HepG2 (cell line): Measurements from ENCODE around the gene MCOLN1. TPM values are rescaled to one million over a fixed set of nuclear protein-coding genes. Genes with fewer than 3 reads are reported as not detected.

ENCODE experiments used
- ATAC-seq: fragments of 200-7000 bp; cut with Tn5 transposase; 3 replicates; pipeline ENCODE4 v1.9.1; 2020; ENCODE audit warnings: mild to moderate bottlenecking, moderate library complexity
- BruUV-seq: library from RNA; stranded (reverse); fragments of 400-500 nt; replicated peaks from 2 replicates; lab custom pipeline; 2021; lab: Mats Ljungman, UMichigan
- CTCF ChIA-PET: fragments of 300-600 bp; formaldehyde crosslinking; extraction: SDS; loops from one replicate; lab custom pipeline; 2021; ENCODE audit warnings: low total read pairs, inconsistent platforms, low intra/inter-chr PET ratio; lab: Yijun Ruan, JAX
- POLR2A ChIA-PET: fragments of 350-600 bp; sonication (Branson Sonifier 250); formaldehyde crosslinking; loops from one replicate; lab custom pipeline; 2020; ENCODE audit warnings: antibody characterized with exemption, inconsistent platforms; lab: Yijun Ruan, JAX
- DNase-seq: peaks from one replicate; pipeline ENCODE4 v3.0.0-alpha.2; 2015; ENCODE audit warnings: low spot score
- FAIRE-seq: peaks from 3 replicates; lab custom pipeline; 2011; peaks lifted over from hg19 to GRCh38; lab: Jason Lieb, UNC
- H2AFZ ChIP-seq: one replicate; pipeline ENCODE4 v1.6.1; 2011; ENCODE audit warnings: low read length, inconsistent platforms
- H3K27ac ChIP-seq: fragments of 300-600 bp; 3 replicates; pipeline ENCODE4 v1.8.0; 2011; ENCODE audit warnings: mixed run types, mild to moderate bottlenecking, mixed read lengths, low read length, inconsistent platforms; ENCODE audit not compliant: insufficient read depth; ENCODE audit errors: extremely low read length
- H3K27me3 ChIP-seq, 2 experiments: fragments of 200-600 bp in 1 of 2; 2 replicates in 1 of 2; 3 replicates in 1 of 2; pipeline versions ENCODE4 v1.6.0 to v1.8.0; 2011; ENCODE audit warnings: low read length in 2 of 2, mild to moderate bottlenecking in 2 of 2, moderate library complexity in 2 of 2, inconsistent platforms in 1 of 2; ENCODE audit not compliant: insufficient read depth in 2 of 2, control insufficient read depth in 1 of 2
- H3K36me3 ChIP-seq, 2 experiments: fragments of 200-600 bp in 1 of 2; replicated peaks in 1 of 2; 2 replicates in 1 of 2; 3 replicates in 1 of 2; pipeline versions ENCODE4 v1.5.1 to v1.8.0; 2011; ENCODE audit warnings: low read length in 2 of 2, inconsistent platforms in 1 of 2; ENCODE audit not compliant: insufficient read depth in 2 of 2, control insufficient read depth in 1 of 2
- H3K4me1 ChIP-seq: 2 replicates; pipeline ENCODE4 v1.5.1; 2012; ENCODE audit warnings: low read length, inconsistent platforms; ENCODE audit not compliant: insufficient read depth
- H3K4me2 ChIP-seq: 2 replicates; pipeline ENCODE4 v1.6.0; 2011; ENCODE audit warnings: low read depth, low read length, inconsistent platforms
- H3K4me3 ChIP-seq, 3 experiments: fragments of 200-600 bp in 1 of 3; sonication (generic), shearing (Covaris generic) in 1 of 3; replicated peaks in 1 of 3; 2 replicates each; pipeline ENCODE4 v1.5.1; 2011 to 2016; ENCODE audit warnings: low read length in 3 of 3, inconsistent platforms in 2 of 3, low read depth in 2 of 3, mild to moderate bottlenecking in 2 of 3, control low read depth in 1 of 3, mixed read lengths in 1 of 3; ENCODE audit not compliant: insufficient read depth in 1 of 3
- H3K79me2 ChIP-seq: one replicate; pipeline ENCODE4 v1.6.1; 2011; ENCODE audit warnings: low read length, inconsistent platforms; ENCODE audit not compliant: insufficient read depth
- H3K9ac ChIP-seq: 2 replicates; pipeline ENCODE4 v1.6.0; 2011; ENCODE audit warnings: mild to moderate bottlenecking, low read depth, low read length, inconsistent platforms; ENCODE audit not compliant: insufficient read depth
- H3K9me3 ChIP-seq: 2 replicates; pipeline ENCODE4 v1.5.1; 2012; ENCODE audit warnings: mild to moderate bottlenecking, low read length
- H4K20me1 ChIP-seq: 2 replicates; pipeline ENCODE4 v1.6.0; 2011; ENCODE audit warnings: inconsistent platforms, mild to moderate bottlenecking, low read length, moderate library complexity; ENCODE audit not compliant: insufficient read depth
- DNMT1 ChIP-seq: sonication (generic); formaldehyde crosslinking; IDR thresholded peaks from 2 replicates; pipeline ENCODE4 v1.5.1; 2020; ENCODE audit warnings: mild to moderate bottlenecking, missing genetic modification reagents
- DPF2 ChIP-seq: sonication (generic); formaldehyde crosslinking; IDR thresholded peaks from 2 replicates; pipeline ENCODE4 v1.4.0; 2020; ENCODE audit warnings: mild to moderate bottlenecking, low read depth, missing genetic modification reagents, borderline replicate concordance
- NKX3-1 ChIP-seq: sonication (generic); formaldehyde crosslinking; IDR thresholded peaks from 2 replicates; pipeline ENCODE4 v1.5.0; 2020; ENCODE audit warnings: missing genetic modification reagents
- ZBTB38 ChIP-seq: sonication (generic); formaldehyde crosslinking; IDR thresholded peaks from 2 replicates; pipeline ENCODE4 v1.5.1; 2020; ENCODE audit warnings: mild to moderate bottlenecking, missing genetic modification reagents
- WGBS: methylation state at CpG from one replicate; pipeline ENCODE4 v1.1.6; 2017; ENCODE audit warnings: low lambda C conversion rate; 5-methylcytosine and 5-hydroxymethylcytosine counted together
- in situ Hi-C: cut with HindIII; loops from 2 replicates; pipeline ENCODE4 v1.10.0; 2017; ENCODE audit warnings: low pct_unique_long_range_greater_than_20kb; ENCODE audit not compliant: extremely low pct_ligation_motif_present
- intact Hi-C: fragments of 100-400 bp; cut with micrococcal nuclease; formaldehyde crosslinking; loops from one replicate; pipeline ENCODE4 v1.10.0; 2022; ENCODE audit not compliant: unreplicated experiment
- polyA plus RNA-seq, 8 experiments: library from polyadenylated mRNA; depleted of rRNA in 3 of 8; stranded (reverse) in 7 of 8; unstranded in 1 of 8; fragments of >200 nt; fragmentation: Illumina TruSeq in 4 of 8; extraction: Trizol in 4 of 8; gene quantifications; 2 replicates each; pipeline versions ENCODE4 v1.2.1 to v1.2.3, GENCODE V29; 2011 to 2016; ENCODE audit warnings: low read depth in 4 of 8, missing spikeins in 1 of 8, mixed read lengths in 1 of 8; ENCODE audit not compliant: insufficient read depth in 1 of 8
- total RNA-seq, 5 experiments: library from RNA; depleted of rRNA; stranded (reverse); fragments of >200 nt; fragmentation: Illumina TruSeq; extraction: Trizol; gene quantifications; 2 replicates each; pipeline ENCODE4 v1.2.3, GENCODE V29; 2016; ENCODE audit warnings: low read depth in 1 of 5
- TF ChIP-seq, protein P1 (sequence below): sonication (generic); formaldehyde crosslinking; IDR thresholded peaks from 2 replicates; pipeline ENCODE4 v1.5.0; 2020; ENCODE audit warnings: mild to moderate bottlenecking, missing genetic modification reagents

Gene MCOLN1
- total and polyA plus RNA-seq, 2 of the 13 experiments (the other 11 are each of a cell fraction or from before 2014, with no cell fraction given), result 3.4 to 15.7 TPM

DNA sequence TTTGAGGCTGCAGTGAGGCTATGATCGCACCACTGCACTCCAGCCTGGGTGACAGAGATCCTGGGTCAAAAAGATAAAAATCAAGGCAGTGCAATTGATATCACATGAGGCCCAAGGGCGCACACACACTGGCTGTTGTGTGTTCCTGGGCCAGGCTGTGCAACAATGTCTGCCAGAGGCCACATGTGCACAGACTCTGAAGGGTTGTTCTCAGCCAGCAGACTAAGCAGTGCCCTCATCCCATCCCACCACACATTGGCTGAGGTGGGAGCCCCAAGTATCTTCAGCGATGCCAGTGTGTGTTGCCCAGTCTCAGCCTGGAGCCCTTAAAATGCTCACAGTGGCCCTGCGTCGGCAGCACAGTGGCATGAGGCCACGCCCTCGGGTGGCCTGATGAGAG is 46.2 kb upstream of the MCOLN1 start (continued):
- TF ChIP-seq, protein P1, sequence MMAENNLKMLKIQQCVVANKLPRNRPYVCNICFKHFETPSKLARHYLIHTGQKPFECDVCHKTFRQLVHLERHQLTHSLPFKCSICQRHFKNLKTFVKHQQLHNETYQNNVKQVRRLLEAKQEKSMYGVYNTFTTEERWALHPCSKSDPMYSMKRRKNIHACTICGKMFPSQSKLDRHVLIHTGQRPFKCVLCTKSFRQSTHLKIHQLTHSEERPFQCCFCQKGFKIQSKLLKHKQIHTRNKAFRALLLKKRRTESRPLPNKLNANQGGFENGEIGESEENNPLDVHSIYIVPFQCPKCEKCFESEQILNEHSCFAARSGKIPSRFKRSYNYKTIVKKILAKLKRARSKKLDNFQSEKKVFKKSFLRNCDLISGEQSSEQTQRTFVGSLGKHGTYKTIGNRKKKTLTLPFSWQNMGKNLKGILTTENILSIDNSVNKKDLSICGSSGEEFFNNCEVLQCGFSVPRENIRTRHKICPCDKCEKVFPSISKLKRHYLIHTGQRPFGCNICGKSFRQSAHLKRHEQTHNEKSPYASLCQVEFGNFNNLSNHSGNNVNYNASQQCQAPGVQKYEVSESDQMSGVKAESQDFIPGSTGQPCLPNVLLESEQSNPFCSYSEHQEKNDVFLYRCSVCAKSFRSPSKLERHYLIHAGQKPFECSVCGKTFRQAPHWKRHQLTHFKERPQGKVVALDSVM, result 0 out of 2 replicates have a peak, but pooled peaks have one; percentile 24
- TF ChIP-seq NKX3-1 (CRISPR knock-in tag) (no peak), DPF2 (CRISPR knock-in tag) (no peak)
- TF ChIP-seq, all 625 proteins: peak for 2

DNA sequence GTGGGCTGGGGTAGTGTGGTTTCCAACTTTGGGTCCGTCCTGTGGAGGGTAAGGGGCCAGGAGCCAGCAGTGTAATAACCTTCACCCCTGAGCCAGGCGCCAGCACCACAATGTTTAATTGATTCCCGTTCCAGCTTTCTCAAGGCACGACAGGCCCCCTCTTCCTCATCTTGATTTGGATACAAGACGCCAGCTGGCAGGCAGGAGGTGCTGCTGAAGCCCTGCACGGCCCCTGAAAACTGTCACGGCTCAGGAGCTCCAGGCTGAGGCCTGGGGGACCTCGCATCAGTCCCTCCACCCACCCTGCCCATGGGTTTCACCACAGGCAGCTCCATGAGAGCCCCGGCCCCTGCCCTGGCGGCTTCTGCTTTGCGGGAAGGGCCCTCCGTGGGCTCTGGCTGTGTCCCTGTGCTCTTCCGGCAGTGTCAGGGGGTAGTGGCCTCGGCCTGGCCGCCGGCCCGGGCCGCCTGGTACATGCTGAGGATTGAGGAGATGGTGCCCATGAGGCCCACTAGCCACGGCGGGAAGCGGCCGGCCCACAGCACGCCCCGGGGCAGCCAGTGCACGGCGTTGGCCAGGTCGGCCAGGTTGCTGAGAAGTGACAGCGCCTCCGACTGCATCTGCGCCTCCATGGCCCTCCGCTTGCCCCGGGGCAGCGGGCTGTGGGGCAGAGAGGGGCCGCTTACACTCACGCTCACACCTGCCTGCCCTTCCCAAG is 45.5 kb upstream of the MCOLN1 start:
- BruUV-seq, result no TSS peak
- Histone ChIP-seq H3K4me2 (no peak overlapping the region), H3K79me2 (no peaks in the 10 kb centered on the region), H3K9ac (no peak overlapping the region), H3K4me1 (peaks cover 16% of the 10 kb centered on the region), H3K4me3 (no peak overlapping the region), H3K27me3 (no peaks in the 10 kb centered on the region), H4K20me1 (no peaks in the 10 kb centered on the region), H3K36me3 (no peaks in the 10 kb centered on the region), H2AFZ (no peak overlapping the region), H3K27ac (no peak overlapping the region), H3K9me3 (no peaks in the 10 kb centered on the region)
- intact Hi-C loops (no loop called here), in situ Hi-C loops (no loop called here)
- POLR2A ChIA-PET, result no interaction called here
- FAIRE-seq (no peak), ATAC-seq (no peak; the same call in 1 of the 3 replicates), DNase-seq (no peak)
- CTCF ChIA-PET, result no interaction called here
- TF ChIP-seq ZBTB38 (CRISPR knock-in tag) (no peak), DNMT1 (CRISPR knock-in tag) (0 out of 2 replicates have a peak, but pooled peaks have one; percentile 32)
- 82% methylated on average over 16 of the region's 35 CpGs for WGBS
